K562 (cell line): ENCODE measurements around the gene TNFAIP1. TPM values are rescaled to one million over a fixed set of nuclear protein-coding genes. Genes with fewer than 3 reads are reported as not detected.

Experiments used
- ATAC-seq: fragments of 200-7000 bp; cut with Tn5 transposase; 3 replicates; pipeline ENCODE4 v1.9.1; 2020; ENCODE audit warnings: moderate library complexity
- BruUV-seq: library from RNA; stranded (reverse); fragments of 400-500 nt; replicated peaks from 2 replicates; lab custom pipeline; 2021; lab: Mats Ljungman, UMichigan
- CTCF ChIA-PET: fragments of 300-600 bp; formaldehyde crosslinking; extraction: SDS; loops from one replicate; lab custom pipeline; 2021; ENCODE audit warnings: low intra/inter-chr PET ratio; lab: Yijun Ruan, JAX
- POLR2A ChIA-PET: fragments of 300-600, 350-650 bp; sonication (Branson Sonifier 250); formaldehyde crosslinking; extraction: SDS; loops from one replicate; lab custom pipeline; 2021; ENCODE audit warnings: antibody characterized with exemption, inconsistent platforms; lab: Yijun Ruan, JAX
- DNase-seq, 4 experiments: peaks; one replicate each; pipeline versions ENCODE4 v3.0.0 to v3.0.0-alpha.2; 2011 to 2018; ENCODE audit warnings: low spot score in 3 of 4, mixed read lengths in 3 of 4; ENCODE audit errors: extremely low read depth in 1 of 4
- FAIRE-seq: peaks from 2 replicates; lab custom pipeline; 2011; peaks lifted over from hg19 to GRCh38; lab: Jason Lieb, UNC
- H2AFZ ChIP-seq: 2 replicates; pipeline ENCODE4 v1.6.0; 2011; ENCODE audit warnings: low read depth, low read length, control low read depth, inconsistent platforms
- H3K27ac ChIP-seq: fragments of 200-600 bp; 3 replicates; pipeline ENCODE4 v1.8.0; 2011; ENCODE audit warnings: low read depth, mild to moderate bottlenecking, control low read depth, inconsistent platforms, low read length, moderate library complexity, mixed read lengths; ENCODE audit errors: extremely low read depth
- H3K27me3 ChIP-seq, 2 experiments: fragments of 300-600 bp in 1 of 2; 2 replicates in 1 of 2; 3 replicates in 1 of 2; pipeline versions ENCODE4 v1.6.0 to v1.8.0; 2011; ENCODE audit warnings: inconsistent platforms in 2 of 2, low read length in 2 of 2, mild to moderate bottlenecking in 1 of 2, mixed read lengths in 1 of 2, moderate library complexity in 1 of 2; ENCODE audit not compliant: control insufficient read depth in 2 of 2, insufficient read depth in 2 of 2
- H3K36me3 ChIP-seq: fragments of 300-600 bp; 3 replicates; pipeline ENCODE4 v1.8.0; 2011; ENCODE audit warnings: mild to moderate bottlenecking, low read length, inconsistent platforms; ENCODE audit not compliant: control insufficient read depth, insufficient read depth
- H3K4me1 ChIP-seq, 2 experiments: fragments of 200-600 bp in 1 of 2; replicated peaks in 1 of 2; 2 replicates in 1 of 2; 3 replicates in 1 of 2; pipeline versions ENCODE4 v1.5.1 to v1.8.0; 2011; ENCODE audit warnings: inconsistent platforms in 2 of 2, low read length in 2 of 2, mild to moderate bottlenecking in 1 of 2, mixed read lengths in 1 of 2, moderate library complexity in 1 of 2; ENCODE audit not compliant: control insufficient read depth in 2 of 2, insufficient read depth in 2 of 2
- H3K4me2 ChIP-seq: 2 replicates; pipeline ENCODE4 v1.6.1; 2011; ENCODE audit warnings: low read length, control low read depth, inconsistent platforms, mixed read lengths; ENCODE audit not compliant: insufficient read depth
- H3K4me3 ChIP-seq: fragments of 200-600 bp; sonication (generic), shearing (Covaris generic); 2 replicates; pipeline ENCODE4 v1.5.1; 2016; ENCODE audit warnings: control low read depth, inconsistent platforms
- H3K79me2 ChIP-seq: fragments of 200-600 bp; 3 replicates; pipeline ENCODE4 v1.8.0; 2011; ENCODE audit warnings: low read length, inconsistent platforms; ENCODE audit not compliant: control insufficient read depth, insufficient read depth
- H3K9ac ChIP-seq, 2 experiments: 2 replicates each; pipeline versions ENCODE4 v1.6.0 to v1.6.1; 2011; ENCODE audit warnings: low read depth in 2 of 2, low read length in 2 of 2, control low read depth in 1 of 2, inconsistent platforms in 1 of 2, mild to moderate bottlenecking in 1 of 2, mixed read lengths in 1 of 2; ENCODE audit not compliant: insufficient read depth in 1 of 2
- H3K9me1 ChIP-seq: one replicate; pipeline ENCODE4 v1.6.0; 2011; ENCODE audit warnings: inconsistent platforms, mild to moderate bottlenecking, low read length, moderate library complexity; ENCODE audit not compliant: control insufficient read depth, insufficient read depth
- H3K9me3 ChIP-seq: replicated peaks from 2 replicates; pipeline ENCODE4 v1.5.1; 2011; ENCODE audit warnings: low read depth, low read length, inconsistent platforms; ENCODE audit not compliant: control insufficient read depth, insufficient read depth
- H4K20me1 ChIP-seq: replicated peaks from 2 replicates; pipeline ENCODE4 v1.6.1; 2011; ENCODE audit warnings: low read length, inconsistent platforms, mixed read lengths; ENCODE audit not compliant: control insufficient read depth, insufficient read depth
- HCFC1 ChIP-seq: IDR thresholded peaks from 2 replicates; pipeline ENCODE4 v1.6.1; 2012; ENCODE audit warnings: low read depth, low read length, improper control_type of control experiment
- WGBS: fragments of 100-300 bp; shearing (Covaris generic); methylation state at CpG from one replicate; pipeline ENCODE4 v1.1.6; 2016; ENCODE audit warnings: low coverage, mixed read lengths; ENCODE audit not compliant: insufficient coverage; ENCODE audit errors: missing lambda C conversion rate; 5-methylcytosine and 5-hydroxymethylcytosine counted together
- in situ Hi-C: fragments of 300-500 bp; cut with MboI; formaldehyde crosslinking; loops from 4 replicates; pipeline ENCODE4 v1.15.0; 2018; ENCODE audit warnings: inconsistent platforms, mixed read lengths
- intact Hi-C: fragments of 100-400 bp; cut with micrococcal nuclease; formaldehyde crosslinking; loops from 2 replicates; pipeline ENCODE4 v1.14.2; 2022
- polyA plus RNA-seq, 8 experiments: library from polyadenylated mRNA; depleted of rRNA in 4 of 8; stranded (reverse) in 5 of 8; unstranded in 3 of 8; fragments of >200 nt; fragmentation: Nextera tagmentation in 2 of 8; fragmentation: Illumina TruSeq in 1 of 8; extraction: Ambion mirVana in 2 of 8; extraction: Trizol in 1 of 8; gene quantifications; 2 replicates each; pipeline versions ENCODE4 v1.2.1 to v1.2.3, GENCODE V29; 2011 to 2014; ENCODE audit warnings: inconsistent platforms in 1 of 8, missing spikeins in 1 of 8
- total RNA-seq, 7 experiments: library from RNA; depleted of rRNA in 6 of 7; stranded (reverse); fragments of >200 nt in 6 of 7; fragmentation: Illumina TruSeq in 2 of 7; extraction: Trizol in 2 of 7; gene quantifications; 2 replicates each; pipeline versions ENCODE4 v1.2.1 to v1.2.3, GENCODE V29; 2011 to 2021; ENCODE audit warnings: low replicate concordance in 1 of 7
- TF ChIP-seq, protein P1 (sequence below): sonication (generic); formaldehyde crosslinking; IDR thresholded peaks from 2 replicates; pipeline ENCODE4 v1.8.0; 2022; ENCODE audit warnings: mild to moderate bottlenecking, missing genetic modification reagents

Gene TNFAIP1
- total and polyA plus RNA-seq, 9 of the 15 experiments (the other 6 are each of a cell fraction or from before 2014, with no cell fraction given): 2.1 to 20.1 (median 8.2) TPM

DNA sequence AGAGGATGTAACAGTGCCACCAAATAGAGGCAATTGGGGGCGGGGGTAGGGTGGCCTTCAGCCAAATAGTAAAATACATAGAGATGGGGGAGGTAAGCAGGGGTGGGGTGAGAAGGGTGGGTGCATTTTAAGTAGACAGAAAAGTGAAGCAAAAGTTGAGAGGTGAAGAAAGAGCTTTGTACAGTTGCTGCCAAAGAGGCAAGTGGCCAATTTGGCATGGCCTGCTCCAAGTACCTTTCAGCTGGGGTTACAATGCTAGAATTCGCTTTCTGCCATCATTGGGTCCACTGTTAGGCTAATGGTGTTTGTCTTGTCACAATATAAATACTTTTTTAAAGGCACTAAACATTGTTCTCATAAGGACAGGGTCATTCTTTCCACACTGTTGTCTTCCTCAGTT, 21.7 kb upstream of the TNFAIP1 start:
- H4K20me1 ChIP-seq: no peaks in the 10 kb centered on the region
- no peak overlapping the region for H3K4me3 ChIP-seq
- TF ChIP-seq, protein P1, sequence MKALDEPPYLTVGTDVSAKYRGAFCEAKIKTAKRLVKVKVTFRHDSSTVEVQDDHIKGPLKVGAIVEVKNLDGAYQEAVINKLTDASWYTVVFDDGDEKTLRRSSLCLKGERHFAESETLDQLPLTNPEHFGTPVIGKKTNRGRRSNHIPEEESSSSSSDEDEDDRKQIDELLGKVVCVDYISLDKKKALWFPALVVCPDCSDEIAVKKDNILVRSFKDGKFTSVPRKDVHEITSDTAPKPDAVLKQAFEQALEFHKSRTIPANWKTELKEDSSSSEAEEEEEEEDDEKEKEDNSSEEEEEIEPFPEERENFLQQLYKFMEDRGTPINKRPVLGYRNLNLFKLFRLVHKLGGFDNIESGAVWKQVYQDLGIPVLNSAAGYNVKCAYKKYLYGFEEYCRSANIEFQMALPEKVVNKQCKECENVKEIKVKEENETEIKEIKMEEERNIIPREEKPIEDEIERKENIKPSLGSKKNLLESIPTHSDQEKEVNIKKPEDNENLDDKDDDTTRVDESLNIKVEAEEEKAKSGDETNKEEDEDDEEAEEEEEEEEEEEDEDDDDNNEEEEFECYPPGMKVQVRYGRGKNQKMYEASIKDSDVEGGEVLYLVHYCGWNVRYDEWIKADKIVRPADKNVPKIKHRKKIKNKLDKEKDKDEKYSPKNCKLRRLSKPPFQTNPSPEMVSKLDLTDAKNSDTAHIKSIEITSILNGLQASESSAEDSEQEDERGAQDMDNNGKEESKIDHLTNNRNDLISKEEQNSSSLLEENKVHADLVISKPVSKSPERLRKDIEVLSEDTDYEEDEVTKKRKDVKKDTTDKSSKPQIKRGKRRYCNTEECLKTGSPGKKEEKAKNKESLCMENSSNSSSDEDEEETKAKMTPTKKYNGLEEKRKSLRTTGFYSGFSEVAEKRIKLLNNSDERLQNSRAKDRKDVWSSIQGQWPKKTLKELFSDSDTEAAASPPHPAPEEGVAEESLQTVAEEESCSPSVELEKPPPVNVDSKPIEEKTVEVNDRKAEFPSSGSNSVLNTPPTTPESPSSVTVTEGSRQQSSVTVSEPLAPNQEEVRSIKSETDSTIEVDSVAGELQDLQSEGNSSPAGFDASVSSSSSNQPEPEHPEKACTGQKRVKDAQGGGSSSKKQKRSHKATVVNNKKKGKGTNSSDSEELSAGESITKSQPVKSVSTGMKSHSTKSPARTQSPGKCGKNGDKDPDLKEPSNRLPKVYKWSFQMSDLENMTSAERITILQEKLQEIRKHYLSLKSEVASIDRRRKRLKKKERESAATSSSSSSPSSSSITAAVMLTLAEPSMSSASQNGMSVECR (CRISPR knock-in tag): no peak
- no peak for TF ChIP-seq HCFC1
- BruUV-seq: no TSS peak
- H2AFZ ChIP-seq: no peak overlapping the region
- CTCF ChIA-PET: no interaction called here
- POLR2A ChIA-PET: interaction anchor here (0.7 kb wide), 1 partner anchor 40 kb away, joined by 3 read pairs; no protein-coding TSS in a partner anchor
- ATAC-seq: no peak
- H3K4me1 ChIP-seq: peaks cover 24 to 27% of the 10 kb centered on the region in 2 experiments
- H3K27me3 ChIP-seq: no peaks in the 10 kb centered on the region
- no peaks in the 10 kb centered on the region for H3K36me3 ChIP-seq
- no peak overlapping the region for H3K27ac ChIP-seq
- DNase-seq: no peak
- FAIRE-seq: no peak
- H3K9ac ChIP-seq: no peak overlapping the region
- intact Hi-C loops (no loop called here), in situ Hi-C loops (no loop called here)
- no peaks in the 10 kb centered on the region for H3K9me3 ChIP-seq
- H3K9me1 ChIP-seq: no peaks in the 10 kb centered on the region
- H3K4me2 ChIP-seq: no peak overlapping the region
- 85% methylated on average over 2 of the region's 2 CpGs for WGBS
- peaks cover 22% of the 10 kb centered on the region for H3K79me2 ChIP-seq
